SU-DHL-6 (cell line): ENCODE data around the gene FNBP1L.

Experiments
- H2AFZ ChIP-seq: fragments of 200-600 bp; sonication (generic); 2 replicates; pipeline ENCODE4 v1.6.1; 2014; ENCODE audit warnings: low read depth, mild to moderate bottlenecking, moderate library complexity, mixed read lengths, antibody characterized with exemption, low read length; ENCODE audit not compliant: severe bottlenecking
- H3F3A ChIP-seq: fragments of 200-600 bp; shearing (Covaris generic); 2 replicates; pipeline ENCODE4 v1.6.0; 2016; ENCODE audit warnings: antibody characterized with exemption, mild to moderate bottlenecking; ENCODE audit not compliant: insufficient read depth
- H3K27ac ChIP-seq: fragments of 200-600 bp; sonication (generic); 2 replicates; pipeline ENCODE4 v1.5.1; 2016; ENCODE audit warnings: low read depth, mild to moderate bottlenecking, low read length, moderate library complexity, mixed read lengths
- H3K27me3 ChIP-seq: fragments of 200-600 bp; sonication (generic), shearing (Covaris generic); 2 replicates; pipeline ENCODE4 v1.6.0; 2014; ENCODE audit warnings: mild to moderate bottlenecking, low read length
- H3K36me3 ChIP-seq: fragments of 200-600 bp; sonication (generic); 2 replicates; pipeline ENCODE4 v1.6.1; 2014; ENCODE audit warnings: mild to moderate bottlenecking, low read length, mixed read lengths
- H3K4me2 ChIP-seq: fragments of 300-600, 200-600 bp; shearing (Covaris generic), sonication (generic); 2 replicates; pipeline ENCODE4 v1.6.0; 2014; ENCODE audit warnings: low read length, low read depth, mild to moderate bottlenecking; ENCODE audit not compliant: poor library complexity, severe bottlenecking
- H3K4me3 ChIP-seq: fragments of 200-600 bp; sonication (generic); 2 replicates; pipeline ENCODE4 v1.5.1; 2014; ENCODE audit warnings: antibody characterized with exemption, low read length, mild to moderate bottlenecking, mixed read lengths; ENCODE audit not compliant: insufficient read depth, poor library complexity, severe bottlenecking
- H3K79me2 ChIP-seq: fragments of 200-600 bp; sonication (generic); 2 replicates; pipeline ENCODE4 v1.6.1; 2014; ENCODE audit warnings: mild to moderate bottlenecking, low read length, moderate library complexity; ENCODE audit not compliant: insufficient read depth
- H3K9ac ChIP-seq: fragments of 200-600 bp; sonication (generic); 2 replicates; pipeline ENCODE4 v1.7.0; 2014; ENCODE audit warnings: mild to moderate bottlenecking, low read length
- H3K9me2 ChIP-seq: fragments of 200-600 bp; sonication (generic); replicated peaks from 2 replicates; pipeline ENCODE4 v1.6.1; 2014; ENCODE audit warnings: low read length; ENCODE audit not compliant: insufficient read depth
- H3K9me3 ChIP-seq: fragments of 200-600 bp; sonication (generic); 2 replicates; pipeline ENCODE4 v1.6.1; 2014; ENCODE audit warnings: low read length, mixed read lengths; ENCODE audit not compliant: insufficient read depth
- H4K20me1 ChIP-seq: fragments of 200-600 bp; sonication (generic); 2 replicates; pipeline ENCODE4 v1.6.1; 2014; ENCODE audit warnings: low read depth, mild to moderate bottlenecking, antibody characterized with exemption, low read length, moderate library complexity, mixed read lengths
- EZH2phosphoT487 ChIP-seq: fragments of 200-600 bp; sonication (generic), shearing (Covaris generic); conservative IDR thresholded peaks from 2 replicates; pipeline ENCODE4 v1.6.1; 2018; ENCODE audit warnings: mild to moderate bottlenecking, antibody characterized with exemption, low read length, moderate library complexity, mixed read lengths
- TF ChIP-seq, protein P1 (sequence below): fragments of 200-600 bp; sonication (generic); IDR thresholded peaks from one replicate; pipeline ENCODE4 v1.5.1; 2017; ENCODE audit warnings: antibody characterized with exemption, mild to moderate bottlenecking, low read length, moderate library complexity; ENCODE audit not compliant: insufficient read depth, poor library complexity, severe bottlenecking

Gene FNBP1L

DNA sequence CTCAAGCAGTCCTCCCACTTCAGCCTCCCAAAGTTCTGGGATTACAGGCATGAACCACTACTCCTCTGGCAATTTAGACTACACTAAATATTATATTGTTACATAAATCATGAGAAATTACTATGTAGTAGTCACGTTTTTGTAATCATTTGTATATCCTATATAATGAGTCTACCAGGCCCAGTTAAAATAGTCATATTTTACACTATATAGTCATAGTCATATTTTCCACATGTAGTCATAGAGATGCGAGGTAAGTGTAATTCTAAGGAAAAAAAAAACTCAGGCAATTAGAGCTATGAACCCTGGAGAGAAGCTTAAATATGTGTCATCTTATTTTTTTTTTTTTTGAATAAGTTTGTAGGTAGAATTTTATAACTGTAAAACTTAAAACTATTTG, 90.0 kb downstream of the FNBP1L start:
- TF ChIP-seq, protein P1, sequence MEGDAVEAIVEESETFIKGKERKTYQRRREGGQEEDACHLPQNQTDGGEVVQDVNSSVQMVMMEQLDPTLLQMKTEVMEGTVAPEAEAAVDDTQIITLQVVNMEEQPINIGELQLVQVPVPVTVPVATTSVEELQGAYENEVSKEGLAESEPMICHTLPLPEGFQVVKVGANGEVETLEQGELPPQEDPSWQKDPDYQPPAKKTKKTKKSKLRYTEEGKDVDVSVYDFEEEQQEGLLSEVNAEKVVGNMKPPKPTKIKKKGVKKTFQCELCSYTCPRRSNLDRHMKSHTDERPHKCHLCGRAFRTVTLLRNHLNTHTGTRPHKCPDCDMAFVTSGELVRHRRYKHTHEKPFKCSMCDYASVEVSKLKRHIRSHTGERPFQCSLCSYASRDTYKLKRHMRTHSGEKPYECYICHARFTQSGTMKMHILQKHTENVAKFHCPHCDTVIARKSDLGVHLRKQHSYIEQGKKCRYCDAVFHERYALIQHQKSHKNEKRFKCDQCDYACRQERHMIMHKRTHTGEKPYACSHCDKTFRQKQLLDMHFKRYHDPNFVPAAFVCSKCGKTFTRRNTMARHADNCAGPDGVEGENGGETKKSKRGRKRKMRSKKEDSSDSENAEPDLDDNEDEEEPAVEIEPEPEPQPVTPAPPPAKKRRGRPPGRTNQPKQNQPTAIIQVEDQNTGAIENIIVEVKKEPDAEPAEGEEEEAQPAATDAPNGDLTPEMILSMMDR, result no peak
- no peak for TF ChIP-seq EZH2phosphoT487
- no peaks in the 10 kb centered on the region for H4K20me1 ChIP-seq
- no peaks in the 10 kb centered on the region for H3K36me3 ChIP-seq
- H3K79me2 ChIP-seq, result no peaks in the 10 kb centered on the region
- H3K9me2 ChIP-seq, result no peaks in the 10 kb centered on the region
- H3K4me2 ChIP-seq, result no peak overlapping the region
- no peaks in the 10 kb centered on the region for H3K9me3 ChIP-seq
- H3K27ac ChIP-seq, result no peak overlapping the region
- H3K27me3 ChIP-seq, result no peaks in the 10 kb centered on the region
- H2AFZ ChIP-seq, result no peak overlapping the region
- H3F3A ChIP-seq, result no peaks in the 10 kb centered on the region
- no peak overlapping the region for H3K9ac ChIP-seq
- no peak overlapping the region for H3K4me3 ChIP-seq

DNA sequence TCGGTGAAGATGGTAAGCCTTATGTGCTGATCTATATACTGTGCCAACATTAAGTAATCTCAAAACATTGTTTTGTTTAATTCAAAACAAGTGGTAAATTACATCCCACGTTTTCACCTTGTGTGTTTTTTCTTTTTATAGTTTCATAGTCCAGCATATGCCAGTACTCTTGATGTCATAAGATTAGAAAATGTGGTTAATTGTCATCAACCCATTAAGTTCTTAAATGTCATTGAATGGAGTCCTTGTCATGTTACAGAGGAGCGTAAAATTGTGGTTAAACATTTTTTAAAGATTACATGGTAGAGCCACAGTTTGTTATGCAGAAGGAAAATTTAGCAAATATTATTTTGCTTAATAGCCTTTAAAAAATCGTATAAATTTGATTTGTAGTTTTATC, 93.1 kb downstream of the FNBP1L start:
- no peak overlapping the region for H3K4me2 ChIP-seq
- no peaks in the 10 kb centered on the region for H3K36me3 ChIP-seq
- no peaks in the 10 kb centered on the region for H4K20me1 ChIP-seq
- no peak overlapping the region for H2AFZ ChIP-seq
- H3K9me2 ChIP-seq, result no peaks in the 10 kb centered on the region
- H3K27ac ChIP-seq, result no peak overlapping the region
- TF ChIP-seq, protein P1, result no peak
- no peak for TF ChIP-seq EZH2phosphoT487
- H3K79me2 ChIP-seq, result no peaks in the 10 kb centered on the region
- H3F3A ChIP-seq, result no peaks in the 10 kb centered on the region
- H3K9ac ChIP-seq, result no peak overlapping the region
- H3K9me3 ChIP-seq, result no peaks in the 10 kb centered on the region
- H3K4me3 ChIP-seq, result no peak overlapping the region
- H3K27me3 ChIP-seq, result no peaks in the 10 kb centered on the region

DNA sequence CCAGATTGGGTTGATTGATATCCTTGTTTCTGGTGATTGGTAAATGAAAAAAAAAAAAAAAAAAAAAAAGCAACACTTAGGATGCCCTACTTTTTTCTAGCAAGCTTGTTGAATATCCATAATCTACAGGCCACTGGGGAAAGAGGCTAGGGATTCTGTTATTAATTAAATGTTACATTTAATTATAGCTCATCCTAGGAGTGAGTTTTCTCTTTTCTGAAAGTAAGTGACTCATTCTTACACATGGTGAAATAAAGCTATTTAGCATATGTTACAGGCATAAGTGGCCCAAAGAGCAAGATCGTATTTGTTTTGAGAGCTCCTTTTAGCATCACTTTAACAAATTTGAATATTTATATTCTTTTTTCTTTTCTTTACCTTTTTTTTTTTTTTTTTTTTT, 94.5 kb downstream of the FNBP1L start:
- H3K79me2 ChIP-seq, result no peaks in the 10 kb centered on the region
- TF ChIP-seq, protein P1, result no peak
- no peak for TF ChIP-seq EZH2phosphoT487
- H3K9me3 ChIP-seq, result no peaks in the 10 kb centered on the region
- no peak overlapping the region for H3K9ac ChIP-seq
- no peaks in the 10 kb centered on the region for H3K36me3 ChIP-seq
- no peak overlapping the region for H3K4me2 ChIP-seq
- no peaks in the 10 kb centered on the region for H3F3A ChIP-seq
- no peak overlapping the region for H3K27ac ChIP-seq
- no peaks in the 10 kb centered on the region for H3K9me2 ChIP-seq
- no peaks in the 10 kb centered on the region for H4K20me1 ChIP-seq
- no peak overlapping the region for H3K4me3 ChIP-seq
- H3K27me3 ChIP-seq, result no peaks in the 10 kb centered on the region
- H2AFZ ChIP-seq, result no peak overlapping the region
